Fibroblast of pulmonary artery (primary cell): ENCODE data around the gene IQCE.
"Not testable (repeated sequence)": the region's sequence is repeated elsewhere in the genome, so short reads cannot be mapped to it uniquely, and the experiment has no call there.

ENCODE experiments used
- DNase-seq: peaks from one replicate; pipeline ENCODE4 v3.0.0-alpha.2; 2010; ENCODE audit warnings: low read depth
- H3K4me3 ChIP-seq: replicated peaks from 2 replicates; pipeline ENCODE4 v1.5.1; 2011; ENCODE audit warnings: low read depth, mild to moderate bottlenecking, control low read depth, low read length, moderate library complexity
- CTCF ChIP-seq: IDR thresholded peaks from 2 replicates; pipeline ENCODE4 v1.5.1; 2011; ENCODE audit warnings: mild to moderate bottlenecking, control low read depth, low read length, inconsistent platforms; ENCODE audit errors: missing control alignments

The IQCE gene

GRCh38 chr7:2530071-2530987, 28.4 kb upstream of the IQCE start:
- no peak overlapping the region for H3K4me3 ChIP-seq
- TF ChIP-seq CTCF: no peak
- DNase-seq: no peak

GRCh38 chr7:2530994-2531795, 27.6 kb upstream of the IQCE start:
- H3K4me3 ChIP-seq, DNase-seq: not testable (repeated sequence)

GRCh38 chr7:2531796-2532110, 27.0 kb upstream of the IQCE start:
- DNase-seq: not testable (repeated sequence)

GRCh38 chr7:2532199-2532772, 26.5 kb upstream of the IQCE start:
- DNase-seq, H3K4me3 ChIP-seq: not testable (repeated sequence)

More at GRCh38 chr7:2531796-2532110, 27.0 kb upstream of the IQCE start:
- not testable (repeated sequence) for H3K4me3 ChIP-seq

- not testable (repeated sequence) for DNase-seq, H3K4me3 ChIP-seq
These were observed 26.0 kb upstream of the IQCE start for GRCh38 chr7:2532816-2533215.

GRCh38 chr7:2533566-2533965, 25.2 kb upstream of the IQCE start:
- H3K4me3 ChIP-seq, DNase-seq: not testable (repeated sequence)

GRCh38 chr7:2534214-2534613, 24.6 kb upstream of the IQCE start:
- DNase-seq, H3K4me3 ChIP-seq: not testable (repeated sequence)

GRCh38 chr7:2535872-2536627, 22.7 kb upstream of the IQCE start:
- not testable (repeated sequence) for H3K4me3 ChIP-seq, DNase-seq

- no peak for TF ChIP-seq CTCF
- DNase-seq: no peak
These were observed 20.6 kb upstream of the IQCE start for GRCh38 chr7:2537981-2538851.

More at GRCh38 chr7:2537981-2538851, 20.6 kb upstream of the IQCE start:
- no peak overlapping the region for H3K4me3 ChIP-seq
